ENCODE data around the gene SYTL1. TPM values are rescaled to one million over a fixed set of nuclear protein-coding genes. Genes with fewer than 3 reads are reported as not detected.

SYTL1 gene, protein sequence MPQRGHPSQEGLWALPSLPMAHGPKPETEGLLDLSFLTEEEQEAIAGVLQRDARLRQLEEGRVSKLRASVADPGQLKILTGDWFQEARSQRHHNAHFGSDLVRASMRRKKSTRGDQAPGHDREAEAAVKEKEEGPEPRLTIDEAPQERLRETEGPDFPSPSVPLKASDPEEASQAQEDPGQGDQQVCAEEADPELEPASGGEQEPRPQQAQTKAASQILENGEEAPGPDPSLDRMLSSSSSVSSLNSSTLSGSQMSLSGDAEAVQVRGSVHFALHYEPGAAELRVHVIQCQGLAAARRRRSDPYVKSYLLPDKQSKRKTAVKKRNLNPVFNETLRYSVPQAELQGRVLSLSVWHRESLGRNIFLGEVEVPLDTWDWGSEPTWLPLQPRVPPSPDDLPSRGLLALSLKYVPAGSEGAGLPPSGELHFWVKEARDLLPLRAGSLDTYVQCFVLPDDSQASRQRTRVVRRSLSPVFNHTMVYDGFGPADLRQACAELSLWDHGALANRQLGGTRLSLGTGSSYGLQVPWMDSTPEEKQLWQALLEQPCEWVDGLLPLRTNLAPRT
- not detected in 2 replicates for total RNA-seq

DNA sequence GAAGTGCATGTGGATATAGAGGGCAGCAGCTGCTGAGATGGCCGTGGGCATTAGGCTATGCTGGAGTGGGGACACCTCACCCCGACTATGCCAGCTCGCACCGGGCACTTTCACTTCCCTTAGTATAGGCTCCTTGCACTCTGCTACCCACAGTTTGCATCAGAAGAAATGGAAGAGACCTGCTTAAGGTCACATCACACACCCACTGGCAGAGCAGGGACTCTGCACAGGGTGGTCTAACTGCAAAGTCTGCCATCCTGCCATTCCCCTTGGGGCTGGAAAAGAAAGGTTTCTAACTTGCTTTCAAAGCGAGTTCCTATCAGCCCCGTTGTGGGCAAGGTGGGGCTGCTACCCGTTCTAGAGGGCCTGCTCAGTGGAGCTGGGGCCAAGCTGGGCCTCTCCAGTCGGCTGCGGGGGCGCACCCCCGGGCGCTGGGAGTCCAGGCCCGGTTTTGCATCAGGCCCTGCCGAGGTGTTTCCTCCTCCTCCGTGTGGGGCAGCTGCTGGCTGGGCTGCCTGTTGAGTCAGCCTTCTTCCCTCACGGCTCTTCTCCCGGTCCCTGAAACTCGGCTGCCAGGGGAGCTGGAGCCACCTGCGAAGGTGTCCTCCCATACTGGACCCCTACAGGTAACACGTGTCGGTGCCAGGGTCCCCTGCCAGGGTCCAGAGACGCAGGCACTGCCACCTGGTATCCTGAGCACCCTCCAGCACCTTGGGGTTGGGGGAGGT is at the start of gene SYTL1:
Gene SYTL1, plus strand, starts transcription at position 498 of the 728 bp plus-strand sequence. CDS start 3,313 bp downstream, outside the sequence.
- peak; percentile 56 for DNase-seq

DNA sequence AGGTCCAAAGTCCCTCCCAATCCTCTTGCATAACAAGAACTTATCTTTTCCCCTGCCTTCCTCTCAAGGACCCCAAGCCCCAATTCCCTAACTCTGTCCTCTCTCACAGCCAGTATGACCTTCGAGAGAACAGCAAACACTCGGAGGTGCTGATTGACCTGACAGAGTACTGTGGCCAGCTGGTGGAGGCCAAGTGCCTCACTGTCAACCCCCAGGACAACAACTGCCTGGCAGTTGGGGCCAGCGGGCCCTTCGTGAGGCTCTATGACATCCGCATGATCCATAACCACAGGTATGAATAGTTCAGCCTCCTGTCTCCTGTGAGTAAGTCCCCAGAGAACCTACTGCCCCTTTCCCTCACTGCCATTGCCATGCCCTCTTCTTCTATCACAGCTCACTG is 49.7 kb upstream of the SYTL1 start:
- no peak for DNase-seq

DNA sequence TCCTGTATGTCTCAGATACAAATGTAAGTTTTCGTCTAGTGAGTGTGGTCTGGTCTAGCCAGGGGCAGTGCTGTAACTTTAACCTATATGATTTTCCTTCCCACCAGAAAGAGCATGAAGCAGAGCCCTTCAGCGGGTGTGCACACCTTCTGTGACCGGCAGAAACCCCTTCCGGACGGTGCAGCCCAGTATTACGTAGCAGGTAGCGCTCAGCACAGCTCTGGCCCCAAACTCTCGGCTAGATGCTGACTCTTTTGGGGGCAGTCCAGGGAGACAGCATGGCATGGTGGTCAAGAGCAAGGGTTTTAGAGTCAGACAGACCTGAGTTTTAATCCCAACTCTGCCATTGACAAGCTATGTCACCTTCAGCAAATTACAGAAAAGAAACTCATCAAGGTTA is 47.9 kb upstream of the SYTL1 start:
- no peak for DNase-seq

DNA sequence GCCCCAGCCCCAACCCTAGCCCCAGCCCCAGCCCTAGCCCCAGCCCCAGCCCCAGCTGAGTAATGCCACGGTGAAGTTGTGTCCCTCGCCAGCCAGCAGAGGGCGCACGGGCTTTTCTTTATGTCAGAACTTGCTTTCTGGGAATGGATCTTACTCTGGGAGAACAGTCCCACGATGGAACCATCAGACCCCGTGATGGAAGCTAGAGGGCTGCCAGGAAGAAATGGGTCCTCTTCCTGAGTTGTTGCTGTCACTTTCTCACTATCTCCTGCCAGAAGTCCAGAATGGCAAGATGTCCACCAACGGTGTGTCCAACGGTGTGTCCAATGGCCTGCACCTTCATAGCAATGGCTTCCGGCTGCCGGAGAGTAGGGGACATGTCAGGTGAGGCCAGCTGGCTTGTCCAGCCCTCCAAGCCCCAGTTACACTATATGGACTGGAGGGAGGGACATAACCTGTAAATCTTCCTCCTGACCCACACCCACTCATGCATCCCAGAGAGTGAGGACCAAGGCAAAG is 45.0 kb upstream of the SYTL1 start:
- DNase-seq, result peak; percentile 74

DNA sequence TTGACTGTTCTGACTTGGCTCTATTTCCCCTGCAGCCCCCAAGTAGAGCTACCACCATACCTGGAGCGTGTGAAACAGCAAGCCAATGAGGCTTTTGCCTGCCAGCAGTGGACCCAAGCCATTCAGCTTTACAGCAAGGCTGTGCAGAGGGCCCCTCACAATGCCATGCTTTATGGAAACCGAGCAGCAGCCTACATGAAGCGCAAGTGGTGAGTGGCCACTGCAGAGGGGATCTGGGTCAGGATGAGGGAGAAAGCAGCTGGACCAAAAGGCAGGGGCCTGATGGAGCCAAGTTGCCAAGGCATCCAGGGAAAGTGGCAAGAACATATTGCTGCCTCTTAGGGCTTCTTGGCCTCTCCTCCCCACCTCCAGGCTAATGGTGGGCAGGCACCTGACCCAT is 43.9 kb upstream of the SYTL1 start:
- no peak for DNase-seq

DNA sequence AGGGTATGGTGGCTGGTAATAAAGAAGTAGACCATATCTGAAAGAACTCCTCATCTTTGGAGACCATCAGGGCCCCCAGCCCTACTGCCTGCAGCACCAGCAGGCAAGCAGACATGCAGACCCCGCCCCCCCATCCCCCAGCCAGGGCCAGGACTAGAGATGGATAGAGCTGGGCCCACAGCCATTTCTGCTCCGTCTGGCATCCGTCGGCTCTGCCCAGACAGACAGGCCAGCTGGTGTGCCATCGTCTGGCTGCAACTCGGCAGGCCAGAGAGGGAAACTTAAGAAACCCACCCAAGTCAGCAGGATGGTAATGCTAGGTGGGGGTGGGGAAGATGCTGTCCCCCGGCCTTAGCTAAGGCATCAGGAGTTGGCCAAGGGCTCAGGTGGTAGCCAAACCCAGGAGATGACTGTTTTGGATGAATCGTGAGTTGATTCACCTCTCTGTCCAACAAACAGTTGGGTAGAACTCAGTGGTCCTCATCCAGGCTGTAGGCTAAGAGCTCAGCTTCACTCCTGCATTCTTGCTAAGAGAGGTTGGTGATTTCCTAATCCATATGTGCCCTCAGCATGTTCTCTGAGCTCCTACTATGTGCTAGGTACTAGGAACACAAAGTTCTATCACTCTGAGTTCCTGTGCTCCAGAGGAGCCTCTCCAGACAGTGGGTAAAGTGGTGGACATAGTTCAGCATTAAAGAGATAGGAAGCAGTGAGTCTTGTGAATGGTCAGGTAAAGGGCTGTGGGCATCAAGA is 43.0 kb upstream of the SYTL1 start:
- DNase-seq, result no peak

DNA sequence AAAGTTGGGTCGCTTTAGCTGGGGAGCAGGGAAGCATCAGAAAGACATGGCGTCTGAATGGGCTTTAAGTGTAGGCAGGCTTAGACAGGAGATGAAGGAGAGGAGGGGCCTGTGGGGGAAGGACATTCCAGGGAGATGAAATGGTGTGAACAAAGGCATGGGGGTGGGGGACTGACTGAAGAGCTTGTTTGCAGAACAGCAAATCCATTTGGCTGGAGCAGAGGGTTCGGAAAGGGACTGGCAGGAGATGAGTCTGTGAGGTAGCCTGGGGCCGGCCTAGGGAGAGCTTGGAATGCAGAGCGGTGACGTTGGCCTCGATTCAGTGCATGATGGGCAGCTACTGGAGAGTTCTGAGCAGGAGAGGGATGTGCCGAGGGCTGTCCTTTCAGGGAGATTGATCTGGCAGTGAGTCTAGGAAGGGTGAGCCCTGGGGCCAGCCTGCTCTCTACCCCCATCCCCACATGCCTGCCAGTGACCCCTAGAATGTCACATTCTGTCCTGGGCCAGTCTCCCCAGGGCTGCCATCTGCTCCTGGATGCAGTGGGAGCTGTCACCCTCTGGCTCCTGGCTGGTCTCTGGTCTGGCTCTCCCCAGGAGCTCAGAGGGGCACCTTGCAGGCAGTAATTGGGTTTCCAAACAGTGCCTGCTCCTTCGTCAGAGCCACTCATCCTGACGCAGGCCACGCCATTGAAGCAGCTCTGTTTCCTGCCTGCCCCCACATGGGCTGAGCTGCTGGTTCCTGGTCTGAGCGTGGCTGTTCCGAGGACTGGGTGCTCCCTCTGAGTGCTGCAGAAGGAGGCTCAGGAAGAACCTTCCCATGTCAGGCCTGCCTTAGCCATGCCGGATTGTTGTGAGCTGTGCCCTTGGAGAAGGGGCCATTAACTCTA is 42.2 kb upstream of the SYTL1 start:
- DNase-seq, result peak; percentile 59

DNA sequence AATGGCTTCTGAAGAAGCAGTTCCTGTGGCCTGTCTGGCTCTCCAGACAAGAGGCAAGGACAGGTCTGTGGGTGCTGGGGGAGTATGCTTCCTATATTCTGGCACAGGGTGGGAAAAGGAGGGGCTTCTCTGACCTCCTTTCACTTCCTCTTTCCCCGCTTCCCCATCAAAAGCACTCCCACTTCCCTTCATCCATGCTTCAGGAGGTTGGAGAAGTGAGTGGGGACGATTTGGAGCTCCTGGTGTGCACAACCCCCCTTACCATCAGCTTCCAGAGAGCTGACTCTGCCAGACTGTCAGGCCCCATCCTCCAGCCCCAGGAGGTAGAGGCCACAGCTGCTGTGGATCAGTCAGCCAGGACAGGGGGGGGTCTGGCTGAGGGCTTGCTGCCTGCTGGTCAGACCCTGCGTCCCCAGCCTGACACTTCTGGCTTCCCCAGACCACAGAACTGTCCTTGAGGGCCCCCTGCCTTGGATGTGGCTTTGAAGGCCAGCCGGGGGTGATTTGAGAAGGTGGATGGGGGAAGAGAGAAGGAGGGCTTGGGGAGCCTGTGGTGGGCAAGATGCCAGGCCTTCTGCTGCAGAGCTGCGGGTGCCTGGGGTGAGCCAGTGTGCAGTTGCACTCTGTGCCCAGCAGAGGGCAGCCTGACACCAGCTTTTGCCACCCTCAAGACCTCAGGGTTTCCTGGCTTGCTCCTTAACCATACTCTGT is 41.3 kb upstream of the SYTL1 start:
- DNase-seq, result peak; percentile 93

DNA sequence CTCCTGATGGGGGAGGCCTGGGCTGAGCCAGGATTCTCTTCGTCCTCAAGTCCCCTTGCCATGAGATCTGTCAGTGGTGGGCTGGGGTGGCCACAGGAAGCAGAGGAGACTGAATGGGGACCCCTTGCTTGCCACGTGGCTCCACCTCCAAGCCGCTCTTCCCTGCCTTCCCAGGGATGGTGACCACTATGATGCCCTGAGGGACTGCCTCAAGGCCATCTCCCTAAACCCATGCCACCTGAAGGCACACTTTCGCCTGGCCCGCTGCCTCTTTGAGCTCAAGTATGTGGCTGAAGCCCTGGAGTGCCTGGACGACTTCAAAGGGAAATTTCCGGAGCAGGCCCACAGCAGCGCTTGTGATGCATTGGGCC is 40.8 kb upstream of the SYTL1 start:
- DNase-seq, result no peak

DNA sequence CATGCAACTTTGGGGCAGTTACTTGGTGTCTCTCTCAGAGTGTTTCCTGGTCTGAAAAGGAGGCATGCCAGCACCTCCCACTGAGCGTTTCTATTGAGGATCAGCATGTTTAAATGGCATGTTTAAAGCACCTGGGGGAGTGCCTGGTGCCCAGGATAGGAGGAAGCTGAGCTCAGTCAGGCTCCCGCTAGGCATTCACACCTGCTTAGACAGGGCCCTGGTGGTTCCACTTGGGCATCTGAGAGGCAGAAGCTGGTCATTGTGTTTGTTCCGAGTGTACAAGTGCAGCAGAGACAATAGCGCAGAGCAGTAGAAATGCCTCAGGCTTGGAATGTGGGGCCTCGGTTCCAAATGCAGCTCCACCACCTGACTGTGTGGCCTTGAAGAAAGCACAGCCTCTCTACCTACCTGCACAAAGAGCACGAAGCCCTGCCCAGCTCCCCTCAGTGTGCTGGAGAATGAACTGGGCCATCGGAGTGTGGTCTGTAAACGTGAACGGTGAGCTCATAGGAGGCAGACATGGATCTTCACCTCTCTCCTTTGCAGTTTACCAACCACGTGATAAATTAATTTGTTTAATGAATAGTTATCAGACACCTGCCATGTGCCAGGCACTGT is 40.1 kb upstream of the SYTL1 start:
- DNase-seq, result no peak

DNA sequence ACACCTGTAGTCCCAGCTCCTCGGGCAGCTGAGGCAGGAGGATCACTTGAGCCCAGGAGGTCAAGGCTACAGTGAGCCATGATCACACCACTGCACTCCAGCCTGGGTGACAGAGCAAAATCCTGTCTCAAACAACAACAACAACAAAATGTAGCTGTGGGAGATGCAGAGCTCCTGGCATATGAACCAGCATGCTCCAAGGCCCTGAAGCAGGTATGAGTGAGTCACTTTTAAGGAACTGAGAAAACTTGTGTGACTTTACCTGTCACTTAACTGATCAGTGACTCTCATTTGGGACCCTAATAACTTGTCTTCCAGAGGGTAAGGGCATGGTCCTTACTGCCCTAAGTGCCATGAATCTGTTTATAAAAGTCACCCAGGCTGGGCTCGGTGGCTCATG is 39.2 kb upstream of the SYTL1 start:
- no peak for DNase-seq

DNA sequence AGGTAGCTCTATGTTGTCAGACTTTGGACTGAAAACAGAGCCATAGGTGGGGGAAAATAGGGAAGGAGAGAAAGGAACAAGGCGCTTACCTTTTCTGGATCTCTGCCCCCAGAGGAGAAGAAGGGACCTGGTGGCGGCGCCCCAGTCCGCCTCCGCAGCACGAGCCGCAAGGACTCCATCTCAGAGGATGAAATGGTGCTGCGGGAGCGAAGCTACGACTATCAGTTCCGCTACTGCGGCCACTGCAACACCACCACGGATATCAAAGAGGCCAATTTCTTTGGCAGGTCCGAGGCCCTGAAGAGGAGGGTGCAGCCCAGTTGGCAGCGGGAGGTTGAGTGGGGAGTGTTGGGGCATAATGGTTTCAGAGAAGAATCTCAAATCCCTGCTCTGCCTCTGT is 38.3 kb upstream of the SYTL1 start:
- DNase-seq, result no peak

DNA sequence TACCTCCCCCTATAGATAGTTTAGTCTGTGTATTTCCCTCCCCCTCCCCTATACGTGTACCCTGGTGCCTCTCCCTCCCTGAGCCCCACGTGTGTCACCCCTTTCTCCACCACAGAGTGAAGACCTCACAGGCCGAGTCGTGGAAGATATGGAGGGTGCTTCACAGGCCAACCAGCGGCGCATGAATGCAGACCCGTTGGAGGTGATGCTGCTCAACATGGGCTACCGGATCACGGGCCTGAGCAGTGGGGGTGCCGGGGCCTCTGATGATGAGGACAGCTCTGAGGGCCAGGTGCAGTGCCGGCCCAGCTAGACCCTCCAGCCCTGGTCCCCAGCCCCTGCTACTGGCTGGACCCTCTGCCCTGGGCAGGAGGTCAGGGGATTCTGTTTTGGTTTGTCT is 35.8 kb upstream of the SYTL1 start:
- no peak for DNase-seq

DNA sequence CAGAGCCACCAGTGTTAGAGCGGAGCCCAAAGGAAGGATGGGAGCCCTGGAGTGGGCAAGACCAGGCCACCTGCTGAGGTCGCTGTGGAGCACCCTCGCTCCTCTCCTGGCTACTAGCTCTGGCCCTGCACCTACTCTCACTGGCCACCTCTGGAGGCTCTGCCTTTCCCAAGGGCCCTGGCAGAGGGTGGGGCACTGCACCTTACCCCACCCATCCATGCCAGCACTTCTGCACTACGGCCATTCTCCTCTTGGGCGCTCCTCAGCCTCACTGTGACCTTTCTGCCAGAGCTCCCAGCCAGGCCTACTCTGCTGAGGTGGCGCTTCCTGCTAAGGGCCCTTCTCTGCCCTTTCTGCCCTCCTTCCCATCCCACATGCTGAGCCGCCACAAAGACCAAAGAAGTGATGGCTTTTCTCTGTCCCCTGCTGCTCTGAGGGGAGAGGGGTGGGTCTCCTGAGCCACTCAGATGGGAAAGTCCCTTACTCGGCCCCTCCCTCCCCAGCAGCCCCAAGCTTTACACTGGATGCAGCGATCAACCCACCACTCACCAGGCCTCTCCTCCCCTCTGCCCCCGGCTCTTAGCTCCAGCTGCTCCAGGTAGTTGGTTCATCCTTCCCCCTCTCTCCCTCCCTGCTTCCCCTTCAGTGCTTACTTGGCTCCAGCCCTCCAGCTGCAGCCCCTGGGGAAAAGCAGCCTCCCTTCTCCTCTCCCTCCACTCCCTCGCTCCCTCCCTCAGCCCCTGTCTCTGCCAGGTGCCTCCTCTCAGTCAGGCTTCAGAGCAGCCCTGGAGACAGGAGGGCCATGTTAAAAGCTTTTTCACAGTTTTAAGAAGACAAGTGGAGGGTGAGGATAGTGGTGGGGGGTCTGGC is 34.7 kb upstream of the SYTL1 start:
- DNase-seq, result no peak

DNA sequence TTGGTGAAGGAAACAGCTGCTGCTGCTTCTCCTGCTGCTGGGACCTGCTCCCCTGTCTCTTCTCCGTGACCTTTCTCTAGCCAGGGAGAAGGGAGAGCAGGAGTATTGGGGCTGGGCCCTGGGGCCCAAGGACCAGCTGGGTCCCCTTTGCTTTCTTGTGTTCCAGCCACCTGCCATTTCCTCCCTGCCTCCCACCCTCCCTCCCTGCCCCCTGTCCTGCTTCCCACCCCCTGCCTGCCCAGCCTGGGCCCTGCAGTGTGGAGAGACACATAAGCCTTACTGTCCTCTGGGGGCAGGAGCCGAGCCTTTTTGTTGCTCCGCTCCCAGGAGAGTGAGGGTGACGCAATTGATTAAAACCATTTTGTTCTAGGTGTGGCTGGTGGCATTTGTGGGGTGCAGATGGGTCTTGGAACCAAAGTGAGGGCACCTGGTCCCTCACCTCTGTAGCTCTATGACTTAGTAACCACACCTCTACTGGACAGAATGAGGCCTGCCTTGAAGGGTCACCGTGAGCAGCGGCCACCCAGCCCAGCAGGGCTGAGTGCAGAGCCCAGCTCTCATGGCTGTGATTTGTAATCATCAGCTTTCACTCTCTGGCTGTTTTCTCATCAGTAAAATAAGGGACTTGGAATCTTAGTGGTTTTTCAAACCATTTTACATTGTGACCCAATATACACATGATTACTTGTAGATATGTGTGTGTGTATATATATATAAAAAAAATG is 33.8 kb upstream of the SYTL1 start:
- DNase-seq, result no peak

DNA sequence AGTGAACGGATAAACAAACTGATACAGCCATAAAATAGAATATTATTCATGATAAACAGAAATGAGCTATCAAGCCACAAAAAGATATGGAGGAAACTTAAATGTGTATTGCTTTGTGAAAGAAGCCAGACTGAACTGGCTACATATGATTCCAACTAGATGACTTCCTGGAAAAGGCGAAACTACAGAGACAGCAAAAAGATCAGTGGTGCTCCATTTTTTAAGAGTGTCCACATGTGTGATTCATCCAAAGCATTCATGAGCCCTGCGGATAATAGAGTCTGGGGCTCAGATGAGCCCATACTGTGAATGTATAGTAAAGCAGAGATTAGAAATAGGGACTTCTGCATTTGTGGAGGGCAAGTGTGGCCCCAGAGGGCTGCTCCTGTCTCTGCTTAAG is 27.7 kb upstream of the SYTL1 start:
- no peak for DNase-seq

DNA sequence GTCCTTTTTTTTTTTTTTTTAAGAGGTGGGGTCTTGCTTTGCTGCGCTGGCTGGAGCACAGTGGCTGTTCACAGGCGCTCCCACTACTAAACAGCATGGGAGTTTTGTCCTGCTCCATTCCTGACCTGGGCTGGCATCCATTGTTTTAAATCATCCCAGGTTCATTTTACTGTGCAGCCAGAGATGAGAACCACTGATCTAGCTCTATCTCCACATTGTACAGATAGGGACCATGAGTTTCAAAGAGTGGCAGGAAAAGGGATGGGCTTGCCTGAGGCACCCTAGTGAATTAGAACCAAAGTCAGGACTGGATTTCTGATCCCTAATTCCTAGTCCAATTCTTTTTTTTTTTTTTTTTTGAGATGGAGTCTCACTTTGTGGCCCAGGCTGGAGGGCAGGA is 27.1 kb upstream of the SYTL1 start:
- no peak for DNase-seq

DNA sequence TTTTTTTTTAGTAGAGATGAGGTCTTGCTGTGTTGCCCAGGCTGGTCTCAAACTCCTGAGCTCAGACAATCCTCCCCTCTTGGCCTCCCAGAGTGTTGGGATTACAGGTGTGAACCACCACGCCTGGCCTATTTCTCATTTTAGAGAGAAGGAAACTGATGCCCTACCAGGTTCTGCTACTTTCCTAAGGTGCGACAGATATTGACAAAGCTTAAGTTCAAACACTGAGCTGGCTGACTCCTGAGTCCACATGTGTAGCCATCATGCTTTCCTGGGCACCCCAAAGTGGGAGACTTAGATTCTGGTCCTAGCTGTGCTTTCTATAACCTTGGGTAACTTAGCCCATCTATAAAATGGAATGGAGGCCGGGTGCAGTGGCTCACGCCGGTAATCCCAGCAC is 25.0 kb upstream of the SYTL1 start:
- DNase-seq, result no peak

DNA sequence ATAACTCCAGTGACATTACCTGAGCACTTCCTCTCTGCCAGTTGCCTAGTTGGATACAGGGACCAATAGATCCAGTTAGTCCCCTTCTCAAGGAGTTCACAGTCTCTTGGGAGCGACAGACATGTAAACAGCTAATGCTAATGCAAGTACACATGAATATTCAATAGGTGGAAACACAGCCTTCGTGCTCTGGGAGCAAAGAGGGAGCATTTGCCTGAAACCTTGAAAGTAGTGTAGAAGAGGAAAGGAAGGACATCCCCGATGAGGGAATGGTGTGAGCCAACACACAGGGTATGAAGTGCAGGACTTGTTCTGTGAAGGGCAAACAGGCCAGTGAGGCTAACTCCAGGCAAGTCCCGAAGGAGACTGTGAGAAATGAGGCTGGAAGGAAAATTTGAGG is 23.7 kb upstream of the SYTL1 start:
- no peak for DNase-seq

All from dermis blood vessel endothelial cell (primary cell).